Activated T-cell treated with anti-CD3 and anti-CD28 coated beads, Interleukin-2, amount 50 U/mL, for 48 hours (primary cell): Measurements from ENCODE around the gene MOV10.

Source experiments
- DNase-seq, 2 experiments: peaks; one replicate each; pipeline ENCODE4 v3.0.0-alpha.2; 2020

MOV10 gene

GRCh38 chr1:112700290-112701226, 26.1 kb downstream of the MOV10 start:
- peak; percentile 78 to 82 for DNase-seq

- DNase-seq = no peak
Measured at GRCh38 chr1:112701227-112702066, 27.0 kb downstream of the MOV10 start.

- no peak for DNase-seq
Measured at GRCh38 chr1:112702067-112702395, 27.6 kb downstream of the MOV10 start.

GRCh38 chr1:112702420-112703261, 28.2 kb downstream of the MOV10 start:
- no peak for DNase-seq

- no peak for DNase-seq
Measured at GRCh38 chr1:112703706-112704105, 29.2 kb downstream of the MOV10 start.

- DNase-seq = peak in 1 of 2 experiments; percentile 63
Measured at GRCh38 chr1:112704391-112704933, 30.0 kb downstream of the MOV10 start.

GRCh38 chr1:112704934-112705627, 30.6 kb downstream of the MOV10 start:
- DNase-seq = peak; percentile 70 to 72

- no peak for DNase-seq
Measured at GRCh38 chr1:112706505-112707220, 32.2 kb downstream of the MOV10 start, which contains the start of gene RHOC. TSS of gene RHOC (minus strand) at chr1:112707127. CDS start at chr1:112703799, 3,328 bp downstream.

- peak; percentile 81 to 86 for DNase-seq
Measured at GRCh38 chr1:112707221-112708001, 33.0 kb downstream of the MOV10 start.

- no peak for DNase-seq
Measured at GRCh38 chr1:112708002-112708448, 33.6 kb downstream of the MOV10 start.

GRCh38 chr1:112708489-112708888, 34.0 kb downstream of the MOV10 start:
- DNase-seq = no peak

- DNase-seq = no peak
Measured at GRCh38 chr1:112710159-112710558, 35.7 kb downstream of the MOV10 start.

- DNase-seq = no peak
Measured at GRCh38 chr1:112710586-112710985, 36.1 kb downstream of the MOV10 start.

GRCh38 chr1:112711041-112711440, 36.6 kb downstream of the MOV10 start:
- DNase-seq = no peak

- no peak for DNase-seq
Measured at GRCh38 chr1:112711670-112712069, 37.2 kb downstream of the MOV10 start.

- DNase-seq = no peak
Measured at GRCh38 chr1:112712191-112712590, 37.7 kb downstream of the MOV10 start.

GRCh38 chr1:112712701-112713128, 38.3 kb downstream of the MOV10 start:
- no peak for DNase-seq

- DNase-seq = no peak
Measured at GRCh38 chr1:112713466-112714312, 39.2 kb downstream of the MOV10 start.
